Endodermal cell (in vitro differentiated cells): Measurements from ENCODE around the gene BTRC. TPM values are rescaled to one million over a fixed set of nuclear protein-coding genes. Genes with fewer than 3 reads are reported as not detected.
"Not testable (repeated sequence)": the region's sequence is repeated elsewhere in the genome, so short reads cannot be mapped to it uniquely, and the experiment has no call there.

Experiments used
- DNase-seq: peaks from one replicate; pipeline ENCODE4 v3.0.0-alpha.2; 2017
- H3K27ac ChIP-seq: 2 replicates; pipeline ENCODE4 v1.5.1; 2013; ENCODE audit warnings: mild to moderate bottlenecking, low read depth, low read length, moderate library complexity
- H3K27me3 ChIP-seq: 2 replicates; pipeline ENCODE4 v1.6.1; 2013; ENCODE audit warnings: mild to moderate bottlenecking, low read length, moderate library complexity; ENCODE audit not compliant: insufficient read depth, control insufficient read depth, poor library complexity, severe bottlenecking
- H3K36me3 ChIP-seq: 2 replicates; pipeline ENCODE4 v1.7.0; 2013; ENCODE audit warnings: mild to moderate bottlenecking, low read length, moderate library complexity; ENCODE audit not compliant: control insufficient read depth, insufficient read depth
- H3K4me1 ChIP-seq: one replicate; pipeline ENCODE4 v1.7.0; 2013; ENCODE audit warnings: low read length; ENCODE audit not compliant: control insufficient read depth, insufficient read depth
- H3K4me3 ChIP-seq: 2 replicates; pipeline ENCODE4 v1.5.1; 2013; ENCODE audit warnings: mild to moderate bottlenecking, low read length, moderate library complexity
- H3K9ac ChIP-seq: 2 replicates; pipeline ENCODE4 v1.6.1; 2013; ENCODE audit warnings: mild to moderate bottlenecking, low read length, moderate library complexity; ENCODE audit not compliant: poor library complexity, severe bottlenecking; ENCODE audit errors: extremely low read depth
- H3K9me3 ChIP-seq: 2 replicates; pipeline ENCODE4 v1.6.1; 2013; ENCODE audit warnings: mild to moderate bottlenecking, low read length, moderate library complexity; ENCODE audit not compliant: control insufficient read depth
- H3K27ac Mint-ChIP-seq: 2 replicates; pipeline ENCODE4 v1.8.0; 2020; ENCODE audit warnings: mixed read lengths
- H3K27me3 Mint-ChIP-seq: 2 replicates; pipeline ENCODE4 v1.8.0; 2021; ENCODE audit warnings: mild to moderate bottlenecking, mixed read lengths; ENCODE audit not compliant: insufficient read depth
- H3K36me3 Mint-ChIP-seq: 2 replicates; pipeline ENCODE4 v1.8.0; 2020; ENCODE audit warnings: low read depth, mixed read lengths
- H3K4me1 Mint-ChIP-seq: 2 replicates; pipeline ENCODE4 v1.8.0; 2020; ENCODE audit warnings: mixed read lengths
- H3K4me3 Mint-ChIP-seq: 2 replicates; pipeline ENCODE4 v1.8.0; 2020; ENCODE audit warnings: mild to moderate bottlenecking, moderate library complexity, mixed read lengths
- H3K9me3 Mint-ChIP-seq: 2 replicates; pipeline ENCODE4 v1.8.0; 2020; ENCODE audit warnings: mild to moderate bottlenecking, mixed read lengths
- CTCF ChIP-seq: fragments of 200-600 bp; sonication (generic); conservative IDR thresholded peaks from 2 replicates; pipeline ENCODE4 v1.5.0; 2021; ENCODE audit warnings: antibody characterized with exemption, mild to moderate bottlenecking
- WGBS, 2 experiments: methylation state at CpG; one replicate each; pipeline versions ENCODE4 v1.1.5 to v1.1.7; 2013; ENCODE audit warnings: missing lambda C conversion rate in 2 of 2, mixed read lengths in 1 of 2; ENCODE audit not compliant: insufficient coverage in 1 of 2, insufficient read length in 1 of 2; 5-methylcytosine and 5-hydroxymethylcytosine counted together
- total RNA-seq, 2 donors: library from RNA; stranded (reverse); fragmentation: NEBNext Ultra II Directional in 1 of 2; extraction: Animal tissue kit (Norgen Biotek cat#: 25700) in 1 of 2; gene quantifications; 2 replicates in 1 of 2; 3 replicates in 1 of 2; pipeline ENCODE4 v1.2.1, GENCODE V29; 2021

Gene BTRC
- total RNA-seq, 2 donors from 2014 or later: 30.1 to 38.2 TPM

- H3K4me1 ChIP-seq: no peaks in the 10 kb centered on the region
- H3K27ac ChIP-seq: no peak overlapping the region
Observed at GRCh38 chr10:101330231-101330630, 23.7 kb upstream of the BTRC start.

GRCh38 chr10:101330631-101331225 is 23.2 kb upstream of the BTRC start:
- Histone ChIP-seq H3K4me3 (no peak overlapping the region), H3K27ac (no peak overlapping the region), H3K27me3 (peaks cover 6% of the 10 kb centered on the region), H3K36me3 (no peaks in the 10 kb centered on the region), H3K4me1 (no peaks in the 10 kb centered on the region), H3K9me3 (peaks cover 15% of the 10 kb centered on the region), H3K9ac (no peak overlapping the region)
- peaks cover 17% of the 10 kb centered on the region for H3K27me3 Mint-ChIP-seq
- DNase-seq: no peak
- H3K9me3 Mint-ChIP-seq: peaks cover 19% of the 10 kb centered on the region
- 88 to 91% methylated on average over 11 to 14 of the region's 14 CpGs for WGBS, 2 experiments
- H3K4me3 Mint-ChIP-seq: no peak overlapping the region
- H3K36me3 Mint-ChIP-seq: no peaks in the 10 kb centered on the region
- no peak for TF ChIP-seq CTCF
- no peak overlapping the region for H3K27ac Mint-ChIP-seq
- peaks cover 7% of the 10 kb centered on the region for H3K4me1 Mint-ChIP-seq

More at GRCh38 chr10:101330231-101330630, 23.7 kb upstream of the BTRC start:
- Mint-ChIP-seq H3K36me3 (no peaks in the 10 kb centered on the region), H3K27me3 (peaks cover 18% of the 10 kb centered on the region), H3K4me1 (peaks cover 7% of the 10 kb centered on the region), H3K9me3 (peaks cover 19% of the 10 kb centered on the region), H3K27ac (no peak overlapping the region), H3K4me3 (no peak overlapping the region)
- WGBS, 2 experiments: 95% methylated on average over 4 of the region's 4 CpGs; no CpG with 5 or more reads in 1 of the 2 experiments
- Histone ChIP-seq H3K27me3 (peaks cover 11% of the 10 kb centered on the region), H3K4me3 (no peak overlapping the region), H3K36me3 (no peaks in the 10 kb centered on the region), H3K9ac (no peak overlapping the region), H3K9me3 (peaks cover 15% of the 10 kb centered on the region)
- no peak for DNase-seq
- no peak for TF ChIP-seq CTCF

- peaks cover 16% of the 10 kb centered on the region for H3K9me3 Mint-ChIP-seq
- Histone ChIP-seq H3K9ac (no peak overlapping the region), H3K4me1 (no peaks in the 10 kb centered on the region), H3K27me3 (no peaks in the 10 kb centered on the region), H3K9me3 (peaks cover 13% of the 10 kb centered on the region), H3K27ac (no peak overlapping the region), H3K36me3 (no peaks in the 10 kb centered on the region), H3K4me3 (no peak overlapping the region)
- DNase-seq: no peak
- WGBS, 2 experiments: 97% methylated on average over 2 of the region's 2 CpGs; no CpG with 5 or more reads in 1 of the 2 experiments
- H3K27ac Mint-ChIP-seq: no peak overlapping the region
- peaks cover 7% of the 10 kb centered on the region for H3K4me1 Mint-ChIP-seq
- H3K4me3 Mint-ChIP-seq: no peak overlapping the region
- no peak for TF ChIP-seq CTCF
- H3K36me3 Mint-ChIP-seq: no peaks in the 10 kb centered on the region
- H3K27me3 Mint-ChIP-seq: peaks cover 6% of the 10 kb centered on the region
Observed at GRCh38 chr10:101331956-101332355, 22.0 kb upstream of the BTRC start.

- DNase-seq: peak; percentile 2
- not testable (repeated sequence) for H3K4me3 Mint-ChIP-seq, H3K4me3 ChIP-seq, H3K9me3 Mint-ChIP-seq, H3K36me3 ChIP-seq, H3K27me3 Mint-ChIP-seq, H3K27ac Mint-ChIP-seq, H3K4me1 Mint-ChIP-seq, H3K4me1 ChIP-seq, H3K9me3 ChIP-seq, H3K36me3 Mint-ChIP-seq, H3K27ac ChIP-seq, H3K27me3 ChIP-seq, H3K9ac ChIP-seq
- WGBS, 2 experiments: 87 to 96% methylated on average over 2 to 5 of the region's 5 CpGs
Observed at GRCh38 chr10:101334259-101334658, 19.7 kb upstream of the BTRC start.
